Measurements from ENCODE around the gene PARD3B. TPM values are rescaled to one million over a fixed set of nuclear protein-coding genes. Genes with fewer than 3 reads are reported as not detected.

PARD3B gene
- total and polyA plus RNA-seq, 2 experiments from 2014 or later, result 3.5 to 4.4 TPM

DNA sequence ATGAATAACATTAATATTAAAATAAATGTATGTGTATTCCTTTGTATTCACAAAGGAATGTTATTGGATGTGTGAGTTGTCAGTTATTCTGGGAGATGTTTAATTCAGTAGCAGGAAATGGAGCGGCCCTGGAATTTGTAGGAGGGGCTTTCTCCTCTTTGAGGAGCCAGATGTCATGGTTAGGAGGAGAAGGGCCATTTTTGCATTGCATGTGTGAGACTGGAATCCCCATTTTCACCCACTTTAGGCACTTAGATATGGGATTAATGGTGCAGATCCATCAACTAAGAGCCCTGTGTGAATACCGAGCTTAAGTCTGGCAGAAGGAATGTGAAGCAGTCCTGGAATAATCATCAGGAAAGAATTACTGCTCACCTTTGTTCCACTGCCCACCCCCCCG, 439.2 kb downstream of the PARD3B start (continued):
- TF ChIP-seq, protein P1, sequence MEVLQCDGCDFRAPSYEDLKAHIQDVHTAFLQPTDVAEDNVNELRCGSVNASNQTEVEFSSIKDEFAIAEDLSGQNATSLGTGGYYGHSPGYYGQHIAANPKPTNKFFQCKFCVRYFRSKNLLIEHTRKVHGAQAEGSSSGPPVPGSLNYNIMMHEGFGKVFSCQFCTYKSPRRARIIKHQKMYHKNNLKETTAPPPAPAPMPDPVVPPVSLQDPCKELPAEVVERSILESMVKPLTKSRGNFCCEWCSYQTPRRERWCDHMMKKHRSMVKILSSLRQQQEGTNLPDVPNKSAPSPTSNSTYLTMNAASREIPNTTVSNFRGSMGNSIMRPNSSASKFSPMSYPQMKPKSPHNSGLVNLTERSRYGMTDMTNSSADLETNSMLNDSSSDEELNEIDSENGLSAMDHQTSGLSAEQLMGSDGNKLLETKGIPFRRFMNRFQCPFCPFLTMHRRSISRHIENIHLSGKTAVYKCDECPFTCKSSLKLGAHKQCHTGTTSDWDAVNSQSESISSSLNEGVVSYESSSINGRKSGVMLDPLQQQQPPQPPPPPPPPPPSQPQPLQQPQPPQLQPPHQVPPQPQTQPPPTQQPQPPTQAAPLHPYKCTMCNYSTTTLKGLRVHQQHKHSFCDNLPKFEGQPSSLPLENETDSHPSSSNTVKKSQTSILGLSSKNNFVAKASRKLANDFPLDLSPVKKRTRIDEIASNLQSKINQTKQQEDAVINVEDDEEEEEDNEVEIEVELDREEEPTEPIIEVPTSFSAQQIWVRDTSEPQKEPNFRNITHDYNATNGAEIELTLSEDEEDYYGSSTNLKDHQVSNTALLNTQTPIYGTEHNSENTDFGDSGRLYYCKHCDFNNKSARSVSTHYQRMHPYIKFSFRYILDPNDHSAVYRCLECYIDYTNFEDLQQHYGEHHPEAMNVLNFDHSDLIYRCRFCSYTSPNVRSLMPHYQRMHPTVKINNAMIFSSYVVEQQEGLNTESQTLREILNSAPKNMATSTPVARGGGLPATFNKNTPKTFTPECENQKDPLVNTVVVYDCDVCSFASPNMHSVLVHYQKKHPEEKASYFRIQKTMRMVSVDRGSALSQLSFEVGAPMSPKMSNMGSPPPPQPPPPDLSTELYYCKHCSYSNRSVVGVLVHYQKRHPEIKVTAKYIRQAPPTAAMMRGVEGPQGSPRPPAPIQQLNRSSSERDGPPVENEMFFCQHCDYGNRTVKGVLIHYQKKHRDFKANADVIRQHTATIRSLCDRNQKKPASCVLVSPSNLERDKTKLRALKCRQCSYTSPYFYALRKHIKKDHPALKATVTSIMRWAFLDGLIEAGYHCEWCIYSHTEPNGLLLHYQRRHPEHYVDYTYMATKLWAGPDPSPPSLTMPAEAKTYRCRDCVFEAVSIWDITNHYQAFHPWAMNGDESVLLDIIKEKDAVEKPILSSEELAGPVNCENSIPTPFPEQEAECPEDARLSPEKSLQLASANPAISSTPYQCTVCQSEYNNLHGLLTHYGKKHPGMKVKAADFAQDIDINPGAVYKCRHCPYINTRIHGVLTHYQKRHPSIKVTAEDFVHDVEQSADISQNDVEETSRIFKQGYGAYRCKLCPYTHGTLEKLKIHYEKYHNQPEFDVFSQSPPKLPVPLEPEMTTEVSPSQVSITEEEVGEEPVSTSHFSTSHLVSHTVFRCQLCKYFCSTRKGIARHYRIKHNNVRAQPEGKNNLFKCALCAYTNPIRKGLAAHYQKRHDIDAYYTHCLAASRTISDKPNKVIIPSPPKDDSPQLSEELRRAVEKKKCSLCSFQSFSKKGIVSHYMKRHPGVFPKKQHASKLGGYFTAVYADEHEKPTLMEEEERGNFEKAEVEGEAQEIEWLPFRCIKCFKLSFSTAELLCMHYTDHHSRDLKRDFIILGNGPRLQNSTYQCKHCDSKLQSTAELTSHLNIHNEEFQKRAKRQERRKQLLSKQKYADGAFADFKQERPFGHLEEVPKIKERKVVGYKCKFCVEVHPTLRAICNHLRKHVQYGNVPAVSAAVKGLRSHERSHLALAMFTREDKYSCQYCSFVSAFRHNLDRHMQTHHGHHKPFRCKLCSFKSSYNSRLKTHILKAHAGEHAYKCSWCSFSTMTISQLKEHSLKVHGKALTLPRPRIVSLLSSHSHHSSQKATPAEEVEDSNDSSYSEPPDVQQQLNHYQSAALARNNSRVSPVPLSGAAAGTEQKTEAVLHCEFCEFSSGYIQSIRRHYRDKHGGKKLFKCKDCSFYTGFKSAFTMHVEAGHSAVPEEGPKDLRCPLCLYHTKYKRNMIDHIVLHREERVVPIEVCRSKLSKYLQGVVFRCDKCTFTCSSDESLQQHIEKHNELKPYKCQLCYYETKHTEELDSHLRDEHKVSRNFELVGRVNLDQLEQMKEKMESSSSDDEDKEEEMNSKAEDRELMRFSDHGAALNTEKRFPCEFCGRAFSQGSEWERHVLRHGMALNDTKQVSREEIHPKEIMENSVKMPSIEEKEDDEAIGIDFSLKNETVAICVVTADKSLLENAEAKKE (CRISPR knock-in tag; IDR thresholded peaks at IDR 0.05), result no peak
- no peak for TF ChIP-seq STAT1 (IDR thresholded peaks at IDR 0.05; ENCODE audit: unreplicated experiment)
- TF ChIP-seq EZH2 (IDR thresholded peaks at IDR 0.05; ENCODE audit: low read depth, unreplicated experiment), result no peak

DNA sequence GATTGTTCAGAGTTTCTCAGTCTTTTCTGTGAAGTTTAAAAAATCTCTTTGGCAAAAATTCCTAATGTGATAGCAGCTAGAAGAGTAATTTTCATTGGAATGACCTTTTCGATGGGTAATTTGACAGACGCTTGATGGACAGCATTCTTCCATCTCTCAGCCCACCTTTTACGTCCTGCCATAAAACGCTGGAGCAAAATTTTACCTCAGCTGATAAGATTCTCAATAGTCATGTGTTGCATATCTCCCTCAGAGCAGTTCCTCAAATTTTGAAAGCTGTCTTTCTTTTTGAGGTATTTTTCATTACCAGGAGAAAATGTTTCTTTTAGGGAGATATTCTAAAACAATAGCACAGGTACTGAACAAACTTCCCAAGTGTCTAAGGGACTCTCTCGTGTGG, 441.4 kb downstream of the PARD3B start:
- Mint-ChIP-seq H3K27ac (no peak overlapping the region), H3K4me1 (peaks cover 14% of the 10 kb centered on the region), H3K9me3 (no peaks in the 10 kb centered on the region), H3K4me3 (no peak overlapping the region), H3K36me3 (ENCODE audit: low read depth) (no peaks in the 10 kb centered on the region), H3K27me3 (ENCODE audit: insufficient read depth, low read depth, poor library complexity) (no peaks in the 10 kb centered on the region)
- no peaks in the 10 kb centered on the region for H4K20me1 ChIP-seq (replicated peaks; ENCODE audit: insufficient read depth)
- peaks cover 10% of the 10 kb centered on the region for H3K4me1 ChIP-seq (ENCODE audit: insufficient read depth)
- H2AFZ ChIP-seq, result no peak overlapping the region
- H3K4me3 ChIP-seq, result no peak overlapping the region
- no peaks in the 10 kb centered on the region for H3K36me3 ChIP-seq (ENCODE audit: insufficient read depth)
- H3K27me3 ChIP-seq (ENCODE audit: insufficient read depth), result no peaks in the 10 kb centered on the region
- no peak overlapping the region for H3K4me2 ChIP-seq
- H3K79me2 ChIP-seq (replicated peaks; ENCODE audit: insufficient read depth), result no peaks in the 10 kb centered on the region
- DNase-seq (ENCODE audit: low spot score) (no peak), ATAC-seq (no peak)
- no peaks in the 10 kb centered on the region for H3F3A ChIP-seq (replicated peaks; ENCODE audit: low read depth)
- no peak overlapping the region for H3K27ac ChIP-seq (ENCODE audit: low read depth)
- no peaks in the 10 kb centered on the region for H3K9me2 ChIP-seq (ENCODE audit: insufficient read depth)
- TF ChIP-seq EZH2phosphoT487 (IDR thresholded peaks at IDR 0.05; ENCODE audit: unreplicated experiment) (no peak), EZH2 (IDR thresholded peaks at IDR 0.05; ENCODE audit: low read depth, unreplicated experiment) (no peak)
- TF ChIP-seq, protein P2, sequence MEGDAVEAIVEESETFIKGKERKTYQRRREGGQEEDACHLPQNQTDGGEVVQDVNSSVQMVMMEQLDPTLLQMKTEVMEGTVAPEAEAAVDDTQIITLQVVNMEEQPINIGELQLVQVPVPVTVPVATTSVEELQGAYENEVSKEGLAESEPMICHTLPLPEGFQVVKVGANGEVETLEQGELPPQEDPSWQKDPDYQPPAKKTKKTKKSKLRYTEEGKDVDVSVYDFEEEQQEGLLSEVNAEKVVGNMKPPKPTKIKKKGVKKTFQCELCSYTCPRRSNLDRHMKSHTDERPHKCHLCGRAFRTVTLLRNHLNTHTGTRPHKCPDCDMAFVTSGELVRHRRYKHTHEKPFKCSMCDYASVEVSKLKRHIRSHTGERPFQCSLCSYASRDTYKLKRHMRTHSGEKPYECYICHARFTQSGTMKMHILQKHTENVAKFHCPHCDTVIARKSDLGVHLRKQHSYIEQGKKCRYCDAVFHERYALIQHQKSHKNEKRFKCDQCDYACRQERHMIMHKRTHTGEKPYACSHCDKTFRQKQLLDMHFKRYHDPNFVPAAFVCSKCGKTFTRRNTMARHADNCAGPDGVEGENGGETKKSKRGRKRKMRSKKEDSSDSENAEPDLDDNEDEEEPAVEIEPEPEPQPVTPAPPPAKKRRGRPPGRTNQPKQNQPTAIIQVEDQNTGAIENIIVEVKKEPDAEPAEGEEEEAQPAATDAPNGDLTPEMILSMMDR (conservative IDR thresholded peaks at IDR 0.05; ENCODE audit: low read depth in 2 of 2), result no peak
- TF ChIP-seq, protein P3, sequence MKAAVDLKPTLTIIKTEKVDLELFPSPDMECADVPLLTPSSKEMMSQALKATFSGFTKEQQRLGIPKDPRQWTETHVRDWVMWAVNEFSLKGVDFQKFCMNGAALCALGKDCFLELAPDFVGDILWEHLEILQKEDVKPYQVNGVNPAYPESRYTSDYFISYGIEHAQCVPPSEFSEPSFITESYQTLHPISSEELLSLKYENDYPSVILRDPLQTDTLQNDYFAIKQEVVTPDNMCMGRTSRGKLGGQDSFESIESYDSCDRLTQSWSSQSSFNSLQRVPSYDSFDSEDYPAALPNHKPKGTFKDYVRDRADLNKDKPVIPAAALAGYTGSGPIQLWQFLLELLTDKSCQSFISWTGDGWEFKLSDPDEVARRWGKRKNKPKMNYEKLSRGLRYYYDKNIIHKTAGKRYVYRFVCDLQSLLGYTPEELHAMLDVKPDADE (IDR thresholded peaks at IDR 0.05), result no peak
- TF ChIP-seq, protein P1 (CRISPR knock-in tag; IDR thresholded peaks at IDR 0.05), result no peak
